SIG-M5 (cell line): ENCODE measurements around the gene WDR35.

Source experiments
- DNase-seq: peaks from one replicate; lab custom pipeline; 2025; lab: John Stamatoyannopoulos, UW

Gene WDR35

GRCh38 chr2:20011276-20012031 is 21.5 kb upstream of the WDR35 start:
- DNase-seq, result no peak

DNA sequence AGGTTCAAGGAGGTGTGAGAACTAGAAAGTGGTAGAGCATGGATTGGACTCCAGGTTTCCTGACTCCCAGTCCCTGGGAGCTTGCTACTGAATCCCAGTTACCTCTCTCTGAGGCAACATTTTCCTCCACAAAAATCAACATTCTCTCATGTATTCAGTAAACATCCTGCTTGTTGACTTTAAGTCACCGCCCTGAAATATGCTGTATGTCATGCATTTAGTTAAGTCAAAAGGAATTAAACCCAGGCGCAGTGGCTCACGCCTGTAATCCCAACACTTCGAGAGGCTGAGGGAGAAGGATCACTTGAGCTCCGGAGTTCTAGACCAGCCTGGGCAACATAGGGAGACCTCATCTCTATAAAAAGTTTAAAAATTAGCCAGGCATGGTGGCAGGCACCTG is 18.8 kb upstream of the WDR35 start:
- no peak for DNase-seq

DNA sequence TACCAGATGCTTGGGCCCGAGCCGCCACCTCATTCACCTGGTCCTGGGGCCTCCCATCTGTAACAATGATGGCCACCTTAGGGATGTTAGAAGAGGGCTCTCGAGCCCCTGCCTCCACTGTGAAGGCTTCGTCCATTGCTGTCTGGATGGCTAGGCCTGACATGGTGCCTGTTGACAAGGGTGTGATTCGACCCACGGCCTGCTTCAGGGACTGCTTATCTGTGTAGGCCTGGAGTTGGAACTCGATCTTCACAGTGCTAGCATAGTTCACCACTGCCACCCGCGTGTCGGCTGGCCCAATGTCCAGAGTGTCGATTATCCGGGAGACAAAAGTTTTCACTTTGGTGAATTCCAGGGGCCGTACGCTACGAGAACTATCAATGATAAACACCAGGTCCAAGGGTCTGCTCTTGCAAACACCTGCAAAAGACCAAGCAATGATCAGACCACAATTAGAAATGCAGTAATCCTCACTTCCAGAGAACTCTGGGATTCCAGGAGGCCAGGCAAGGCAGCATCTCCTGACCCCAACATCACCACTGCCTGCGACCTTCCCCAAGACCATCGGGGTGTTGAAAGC is 16.1 kb upstream of the WDR35 start:
- no peak for DNase-seq

DNA sequence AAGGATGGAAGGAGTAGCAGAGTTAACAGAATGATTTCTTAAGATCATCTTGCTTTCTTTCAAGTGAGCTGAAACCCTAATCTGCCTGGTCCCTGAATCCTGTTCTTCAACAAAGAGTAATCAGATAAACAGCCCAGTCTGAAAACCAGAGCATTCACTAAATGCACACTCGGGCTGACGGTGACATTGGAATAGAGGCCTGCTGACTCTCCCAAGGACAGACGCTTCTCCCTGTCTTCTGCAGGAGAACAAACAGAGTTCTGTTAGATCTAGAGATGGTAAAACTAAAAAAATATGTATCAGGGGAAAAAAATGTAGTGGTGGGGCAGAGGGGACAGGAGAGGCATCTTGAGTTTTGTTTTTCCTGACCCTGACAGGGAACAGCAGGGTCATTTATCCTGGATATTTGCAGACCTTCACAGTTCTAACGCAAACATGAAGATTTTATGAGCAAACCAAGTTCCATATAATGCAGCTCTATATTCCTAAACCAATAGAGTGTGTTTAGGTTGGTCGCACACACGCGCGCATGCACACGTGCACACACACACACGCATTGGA is 15.2 kb upstream of the WDR35 start:
- no peak for DNase-seq

DNA sequence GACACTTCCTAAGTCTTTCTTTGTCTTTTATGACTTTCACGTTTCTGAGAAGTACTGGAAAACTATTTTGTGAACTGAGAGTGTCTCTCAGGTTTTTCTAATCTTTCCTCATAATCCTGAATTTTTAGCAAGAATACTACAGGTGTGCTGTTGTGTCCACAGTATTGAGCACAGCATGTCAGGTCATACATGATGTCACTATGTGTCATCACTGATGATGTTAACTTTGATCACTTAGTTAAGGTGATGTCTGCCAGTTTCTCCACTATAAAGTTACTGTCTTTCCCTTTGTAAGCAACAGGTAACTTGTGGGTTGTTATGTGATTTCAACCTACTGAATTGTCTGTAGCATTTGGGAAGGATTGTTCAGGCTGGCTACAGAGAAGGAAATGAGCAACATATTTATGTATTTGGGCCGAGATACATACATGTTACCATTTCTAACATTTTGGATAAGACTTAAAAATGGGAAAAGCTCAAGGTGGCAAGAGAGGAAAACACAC is 11.5 kb upstream of the WDR35 start:
- no peak for DNase-seq

- no peak for DNase-seq
Measured at GRCh38 chr2:19993731-19994130, 3.8 kb upstream of the WDR35 start.

- DNase-seq, result no peak
Measured at GRCh38 chr2:19991895-19992294, 2.0 kb upstream of the WDR35 start.

GRCh38 chr2:19990416-19990728 is 467 bp upstream of the WDR35 start:
- no peak for DNase-seq

GRCh38 chr2:19989342-19989666 is 601 bp downstream of the WDR35 start:
- no peak for DNase-seq

DNA sequence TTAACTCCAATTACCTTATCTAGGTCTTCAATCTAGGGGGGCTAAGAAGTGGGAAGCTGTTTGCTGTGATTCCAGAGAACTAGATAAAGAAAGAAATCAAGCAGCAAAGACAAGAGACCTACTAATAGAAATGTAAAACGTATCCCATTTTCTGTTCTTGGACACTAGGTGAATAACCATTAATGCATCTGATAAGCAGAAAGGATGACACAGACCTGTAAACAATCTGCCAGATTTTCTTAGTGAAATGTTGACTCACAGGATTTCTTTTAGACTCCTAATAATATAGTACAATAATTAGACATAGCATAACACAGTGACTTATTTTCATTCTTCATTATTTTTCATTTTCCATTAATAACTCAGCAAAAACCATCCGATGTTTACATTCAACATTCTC is 1.3 kb downstream of the WDR35 start:
- DNase-seq, result no peak

DNA sequence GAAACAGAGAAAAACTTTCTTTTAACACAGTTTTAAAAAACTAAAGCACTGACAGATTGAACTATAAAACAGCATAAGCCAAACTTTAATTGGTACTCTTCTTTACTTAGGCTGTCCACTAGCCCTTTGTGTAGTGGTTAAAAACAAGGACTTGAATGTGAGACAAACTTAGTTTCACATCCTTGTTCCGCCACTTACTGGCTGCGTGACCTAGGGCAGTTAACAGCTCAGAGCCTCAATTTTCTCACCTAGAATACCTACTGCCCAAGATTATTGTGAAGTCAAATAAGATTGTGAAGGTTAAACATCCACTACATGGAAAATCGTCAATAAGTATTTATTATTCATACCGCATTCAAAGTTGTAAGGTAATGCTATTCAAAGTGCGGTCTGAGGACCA is 2.0 kb downstream of the WDR35 start:
- DNase-seq, result no peak

GRCh38 chr2:19982268-19982667 is 7.6 kb downstream of the WDR35 start:
- DNase-seq, result no peak

- no peak for DNase-seq
Measured at GRCh38 chr2:19979932-19980331, 10.0 kb downstream of the WDR35 start.

- DNase-seq, result no peak
Measured at GRCh38 chr2:19973466-19973865, 16.4 kb downstream of the WDR35 start.

GRCh38 chr2:19971691-19972090 is 18.2 kb downstream of the WDR35 start:
- no peak for DNase-seq

- DNase-seq, result no peak
Measured at GRCh38 chr2:19963386-19963785, 26.5 kb downstream of the WDR35 start.

DNA sequence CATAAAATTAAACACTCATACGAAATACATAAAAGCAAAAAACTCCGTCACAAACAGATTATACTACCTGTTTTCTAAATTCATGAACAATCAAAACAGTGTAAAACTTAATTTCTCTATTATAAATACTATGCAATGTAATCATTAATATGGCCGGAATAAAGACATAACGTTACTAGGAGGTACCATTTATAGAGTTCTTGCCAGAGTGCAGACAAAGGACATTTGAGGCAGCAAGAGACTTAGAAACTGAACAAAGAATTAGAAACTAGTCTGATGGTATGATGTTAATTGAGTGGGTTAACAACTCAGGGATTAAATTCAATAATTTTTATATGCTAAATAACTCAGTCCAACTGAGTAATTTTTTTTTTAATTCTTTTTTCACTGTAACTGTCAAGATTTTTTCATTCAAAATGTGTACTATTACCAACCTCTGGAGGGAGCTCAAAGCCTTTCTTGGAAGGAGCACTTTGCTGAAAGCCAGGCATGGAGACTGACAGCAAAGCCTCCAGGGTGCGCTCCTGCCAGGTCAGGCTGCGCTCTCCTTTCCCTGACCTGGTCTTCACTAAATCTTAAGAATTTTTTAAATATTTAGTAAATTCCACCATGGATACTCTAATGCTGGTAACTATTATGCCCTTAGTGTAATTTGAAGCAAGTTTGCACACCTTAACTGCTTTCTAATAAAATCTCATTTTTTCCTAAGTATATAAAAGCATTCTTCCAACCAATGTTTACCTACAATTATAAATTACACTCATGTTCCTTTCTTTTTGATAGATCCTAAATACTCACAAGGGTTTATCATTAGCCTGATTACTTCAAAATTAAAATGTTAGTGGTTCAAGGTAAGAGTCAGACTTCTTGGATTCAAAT is 34.1 kb downstream of the WDR35 start:
- no peak for DNase-seq

- DNase-seq, result no peak
Measured at GRCh38 chr2:19949071-19949470, 40.8 kb downstream of the WDR35 start.

GRCh38 chr2:19947184-19947940 is 42.5 kb downstream of the WDR35 start:
- DNase-seq, result no peak

DNA sequence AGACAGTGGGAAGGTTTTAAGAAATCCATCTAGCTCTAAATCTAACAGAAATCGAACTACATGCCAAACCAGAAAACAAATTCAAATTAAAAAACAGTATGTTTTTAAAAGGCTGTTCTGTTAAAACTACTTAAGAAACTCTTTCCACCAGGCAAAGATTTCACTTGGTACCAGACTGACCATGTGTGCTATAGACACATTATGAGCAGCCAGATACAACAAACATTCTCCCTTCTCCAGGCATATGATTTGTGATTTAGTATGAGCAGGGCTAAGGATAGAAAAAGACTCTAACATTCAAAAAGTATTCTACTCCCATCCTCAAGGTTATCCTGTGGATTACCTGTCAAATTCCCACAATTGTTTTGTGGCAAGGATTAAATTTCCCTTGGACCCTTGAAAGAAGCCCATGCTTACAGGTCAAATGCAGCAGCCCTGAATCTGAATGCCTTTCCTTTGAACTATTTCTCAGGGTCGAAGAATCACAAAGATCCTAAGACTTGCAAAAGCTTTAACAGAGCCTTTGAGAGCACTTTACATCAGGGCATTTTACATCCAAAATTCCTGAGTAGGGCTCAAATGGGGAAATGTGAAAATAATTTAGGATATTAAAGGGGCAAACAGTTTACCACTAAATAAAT is 45.6 kb downstream of the WDR35 start:
- no peak for DNase-seq

- no peak for DNase-seq
Measured at GRCh38 chr2:19943189-19943588, 46.7 kb downstream of the WDR35 start.

DNA sequence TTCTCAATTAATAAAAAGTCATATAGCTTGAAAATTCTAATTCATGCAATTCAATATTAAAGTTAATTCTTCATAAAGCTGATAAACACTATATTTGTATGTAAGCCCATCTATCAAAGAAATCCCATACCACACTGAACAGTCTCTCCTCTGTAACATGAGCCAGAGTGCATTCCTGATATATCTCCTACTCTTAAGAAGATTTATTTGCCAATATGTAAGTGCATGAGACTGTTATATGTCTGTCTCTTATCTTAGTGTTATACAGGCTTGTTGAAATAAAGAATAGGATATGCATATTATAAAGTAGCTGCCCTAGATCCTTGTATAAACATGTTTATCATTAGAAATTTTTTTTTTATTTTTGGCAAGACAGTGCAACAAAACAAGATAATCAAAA is 47.7 kb downstream of the WDR35 start:
- no peak for DNase-seq
